GM23338 (cell line): Measurements from ENCODE around the gene DNAH17. TPM values are rescaled to one million over a fixed set of nuclear protein-coding genes. Genes with fewer than 3 reads are reported as not detected.

Source experiments
- ATAC-seq: fragments of 200-7000 bp; cut with Tn5 transposase; 3 replicates; pipeline ENCODE4 v1.9.1; 2020
- DNase-seq: peaks from one replicate; pipeline ENCODE4 v3.0.0-alpha.2; 2015; ENCODE audit warnings: low spot score
- H2AFZ ChIP-seq: fragments of 200-600 bp; sonication (generic); 2 replicates; pipeline ENCODE4 v1.8.0; 2016; ENCODE audit warnings: antibody characterized with exemption, mild to moderate bottlenecking, moderate library complexity
- H3F3A ChIP-seq: fragments of 200-600 bp; sonication (generic); replicated peaks from 2 replicates; pipeline ENCODE4 v1.8.0; 2017; ENCODE audit warnings: antibody characterized with exemption, mixed run types, low read depth
- H3K27ac ChIP-seq: fragments of 200-600 bp; sonication (generic); 2 replicates; pipeline ENCODE4 v1.6.1; 2016; ENCODE audit warnings: low read depth
- H3K27me3 ChIP-seq: fragments of 200-600 bp; sonication (generic); 2 replicates; pipeline ENCODE4 v1.8.0; 2016; ENCODE audit warnings: mild to moderate bottlenecking, mixed run types, moderate library complexity; ENCODE audit not compliant: insufficient read depth
- H3K36me3 ChIP-seq: fragments of 200-600 bp; sonication (generic); 2 replicates; pipeline ENCODE4 v1.8.0; 2016; ENCODE audit warnings: mild to moderate bottlenecking; ENCODE audit not compliant: insufficient read depth
- H3K4me1 ChIP-seq: fragments of 200-600 bp; sonication (generic); 2 replicates; pipeline ENCODE4 v1.8.0; 2016; ENCODE audit warnings: mild to moderate bottlenecking, moderate library complexity; ENCODE audit not compliant: insufficient read depth
- H3K4me2 ChIP-seq: fragments of 200-600 bp; sonication (generic); 2 replicates; pipeline ENCODE4 v1.7.1; 2017; ENCODE audit warnings: mixed run types
- H3K4me3 ChIP-seq: fragments of 200-600 bp; sonication (generic); 2 replicates; pipeline ENCODE4 v1.6.1; 2016; ENCODE audit warnings: mixed run types
- H3K79me2 ChIP-seq: fragments of 200-600 bp; sonication (generic); replicated peaks from 2 replicates; pipeline ENCODE4 v1.8.0; 2017; ENCODE audit warnings: mild to moderate bottlenecking; ENCODE audit not compliant: insufficient read depth
- H3K9me2 ChIP-seq: fragments of 200-600 bp; sonication (generic); 2 replicates; pipeline ENCODE4 v1.8.0; 2017; ENCODE audit not compliant: insufficient read depth
- H4K20me1 ChIP-seq: fragments of 200-600 bp; sonication (generic); replicated peaks from 2 replicates; pipeline ENCODE4 v1.8.0; 2017; ENCODE audit warnings: mild to moderate bottlenecking; ENCODE audit not compliant: insufficient read depth
- H3K27ac Mint-ChIP-seq: 2 replicates; pipeline ENCODE4 v1.8.0; 2020; ENCODE audit warnings: inconsistent platforms, mild to moderate bottlenecking, moderate library complexity, mixed read lengths
- H3K27me3 Mint-ChIP-seq: 3 replicates; pipeline ENCODE4 v1.8.0; 2022; ENCODE audit warnings: low read depth, mild to moderate bottlenecking, moderate library complexity, mixed read lengths, inconsistent platforms; ENCODE audit not compliant: insufficient read depth, poor library complexity
- H3K36me3 Mint-ChIP-seq: 3 replicates; pipeline ENCODE4 v1.8.0; 2021; ENCODE audit warnings: low read depth, mild to moderate bottlenecking, inconsistent platforms, moderate library complexity, mixed read lengths
- H3K4me1 Mint-ChIP-seq: 3 replicates; pipeline ENCODE4 v1.8.0; 2020; ENCODE audit warnings: mild to moderate bottlenecking, inconsistent platforms, mixed read lengths
- H3K4me3 Mint-ChIP-seq: 3 replicates; pipeline ENCODE4 v1.8.0; 2021; ENCODE audit warnings: moderate library complexity, mild to moderate bottlenecking, inconsistent platforms, mixed read lengths
- H3K9me3 Mint-ChIP-seq: 3 replicates; pipeline ENCODE4 v1.8.0; 2020; ENCODE audit warnings: moderate library complexity, mild to moderate bottlenecking, inconsistent platforms, mixed read lengths
- CTCF ChIP-seq, 2 experiments: fragments of 200-600 bp in 1 of 2; sonication (generic) in 1 of 2; conservative IDR thresholded peaks; 2 replicates each; pipeline versions ENCODE4 v1.5.1 to v1.6.1; 2016 to 2017; ENCODE audit warnings: antibody characterized with exemption in 2 of 2, low read depth in 2 of 2, mild to moderate bottlenecking in 2 of 2, moderate library complexity in 1 of 2
- EZH2phosphoT487 ChIP-seq: fragments of 200-600 bp; sonication (generic); IDR thresholded peaks from one replicate; pipeline ENCODE4 v1.8.1; 2018; ENCODE audit warnings: antibody characterized with exemption; ENCODE audit not compliant: unreplicated experiment
- NANOG ChIP-seq: IDR thresholded peaks from 2 replicates; pipeline ENCODE4 v1.6.1; 2016; ENCODE audit warnings: antibody characterized with exemption, borderline replicate concordance
- POLR2AphosphoS5 ChIP-seq: IDR thresholded peaks from 2 replicates; pipeline ENCODE4 v1.6.1; 2016; ENCODE audit warnings: antibody characterized with exemption, low read depth
- polyA plus RNA-seq: library from polyadenylated mRNA; unstranded; fragments of >200 nt; fragmentation: Nextera tagmentation; extraction: Ambion mirVana; gene quantifications from 2 replicates; pipeline ENCODE4 v1.2.1, GENCODE V29; 2016
- total RNA-seq: library from RNA; depleted of rRNA; stranded (reverse); fragments of >200 nt; shearing (Covaris generic); gene quantifications from 2 replicates; pipeline ENCODE4 v1.2.3, GENCODE V29; 2014
- TF ChIP-seq, protein P1 (sequence below): IDR thresholded peaks from 2 replicates; pipeline ENCODE4 v1.6.1; 2016; ENCODE audit warnings: antibody characterized with exemption

The DNAH17 gene
- total and polyA plus RNA-seq, 2 experiments from 2014 or later = 0.59 to 2.0 TPM

- Mint-ChIP-seq H3K4me3 (no peak overlapping the region), H3K36me3 (peaks cover 40% of the 10 kb centered on the region), H3K27me3 (peaks cover 14% of the 10 kb centered on the region), H3K9me3 (no peaks in the 10 kb centered on the region), H3K27ac (peak overlapping the region; percentile 73), H3K4me1 (peaks cover 20% of the 10 kb centered on the region)
- no peak overlapping the region for H3K4me2 ChIP-seq
- H2AFZ ChIP-seq = no peak overlapping the region
- H3K36me3 ChIP-seq = peaks cover 4% of the 10 kb centered on the region; the same call in 1 of the 2 replicates
- no peaks in the 10 kb centered on the region for H3K27me3 ChIP-seq
- ATAC-seq = no peak; the same call in 2 of the 3 replicates
- H3K27ac ChIP-seq = no peak overlapping the region
- peaks cover 3% of the 10 kb centered on the region; the same call in 1 of the 2 replicates for H4K20me1 ChIP-seq
- TF ChIP-seq POLR2AphosphoS5 (0 out of 2 replicates have a peak, but pooled peaks have one; percentile 11), EZH2phosphoT487 (no peak)
- TF ChIP-seq, protein P1, sequence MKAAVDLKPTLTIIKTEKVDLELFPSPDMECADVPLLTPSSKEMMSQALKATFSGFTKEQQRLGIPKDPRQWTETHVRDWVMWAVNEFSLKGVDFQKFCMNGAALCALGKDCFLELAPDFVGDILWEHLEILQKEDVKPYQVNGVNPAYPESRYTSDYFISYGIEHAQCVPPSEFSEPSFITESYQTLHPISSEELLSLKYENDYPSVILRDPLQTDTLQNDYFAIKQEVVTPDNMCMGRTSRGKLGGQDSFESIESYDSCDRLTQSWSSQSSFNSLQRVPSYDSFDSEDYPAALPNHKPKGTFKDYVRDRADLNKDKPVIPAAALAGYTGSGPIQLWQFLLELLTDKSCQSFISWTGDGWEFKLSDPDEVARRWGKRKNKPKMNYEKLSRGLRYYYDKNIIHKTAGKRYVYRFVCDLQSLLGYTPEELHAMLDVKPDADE = no peak
- no peak for DNase-seq
- 0 out of 2 replicates have a peak, but pooled peaks cover 5% of the 10 kb centered on the region for H3K79me2 ChIP-seq
- peaks cover 6% of the 10 kb centered on the region; the same call in 1 of the 2 replicates for H3K4me1 ChIP-seq
- H3K4me3 ChIP-seq = no peak overlapping the region
- 0 out of 2 replicates have a peak, but pooled peaks cover 11% of the 10 kb centered on the region for H3F3A ChIP-seq
- no peaks in the 10 kb centered on the region for H3K9me2 ChIP-seq
These were observed 149.1 kb downstream of the DNAH17 start for GRCh38 chr17:78428025-78428575.

DNA sequence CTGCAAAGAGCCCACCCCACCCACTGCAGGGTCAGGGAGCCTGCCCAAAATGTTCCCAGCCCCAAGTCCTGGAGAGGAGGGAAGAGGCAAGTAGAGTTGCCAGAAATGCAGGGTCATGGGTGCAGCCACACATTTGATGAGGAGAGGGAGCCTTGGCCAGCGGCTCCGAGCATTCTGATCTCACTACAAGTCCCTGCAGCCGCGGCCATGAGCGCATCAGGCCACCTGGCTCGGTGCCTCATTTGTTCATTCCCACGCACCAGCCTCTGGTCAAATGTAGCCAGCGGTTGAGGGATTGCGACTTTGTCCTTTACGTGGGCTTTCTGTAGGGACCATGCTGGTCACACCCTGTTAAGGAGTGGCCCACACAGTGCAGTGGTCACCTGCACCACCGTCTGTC is 150.1 kb downstream of the DNAH17 start:
- DNase-seq = no peak
- Histone ChIP-seq H2AFZ (no peak overlapping the region), H3K27ac (peak overlapping the region; percentile 74; the same call in 1 of the 2 replicates), H3K4me2 (no peak overlapping the region), H3K27me3 (no peaks in the 10 kb centered on the region), H3F3A (peaks cover 16% of the 10 kb centered on the region; the same call in 1 of the 2 replicates), H4K20me1 (peaks cover 3% of the 10 kb centered on the region; the same call in 1 of the 2 replicates), H3K36me3 (peaks cover 9% of the 10 kb centered on the region; the same call in 1 of the 2 replicates), H3K9me2 (no peaks in the 10 kb centered on the region), H3K4me1 (peaks cover 10% of the 10 kb centered on the region; the same call in 1 of the 2 replicates), H3K4me3 (no peak overlapping the region), H3K79me2 (0 out of 2 replicates have a peak, but pooled peaks cover 9% of the 10 kb centered on the region)
- Mint-ChIP-seq H3K4me1 (peaks cover 20% of the 10 kb centered on the region), H3K4me3 (no peak overlapping the region), H3K27ac (peak overlapping the region; percentile 59; the same call in 1 of the 2 replicates), H3K27me3 (peaks cover 12% of the 10 kb centered on the region), H3K36me3 (peaks cover 50% of the 10 kb centered on the region), H3K9me3 (no peaks in the 10 kb centered on the region)
- no peak for TF ChIP-seq NANOG
- no peak for TF ChIP-seq CTCF (conservative IDR thresholded peaks at IDR 0.05; ENCODE audit: low read depth in 2 of 2)
- no peak for ATAC-seq
